Breast epithelium (tissue), 3 donors: ENCODE measurements around the gene TCF7L1.

Experiments used
- CTCF ChIP-seq, 3 donors: fragments of 450-650 bp; IDR thresholded peaks; one replicate each; pipeline ENCODE4 v1.5.1; 2016 to 2017; ENCODE audit warnings: antibody characterized with exemption in 3 of 3, mild to moderate bottlenecking in 3 of 3, moderate library complexity in 3 of 3
- POLR2A ChIP-seq: fragments of 450-650 bp; IDR thresholded peaks from one replicate; pipeline ENCODE4 v1.6.1; 2016; ENCODE audit warnings: antibody characterized with exemption, mild to moderate bottlenecking, moderate library complexity

- TF ChIP-seq CTCF (IDR thresholded peaks at IDR 0.05) = no peak
- TF ChIP-seq POLR2A = no peak
Measured at GRCh38 chr2:85242321-85242720, 109.1 kb downstream of the TCF7L1 start.
